Measurements from ENCODE around the gene NADSYN1.
"Not testable (repeated sequence)": the region's sequence is repeated elsewhere in the genome, so short reads cannot be mapped to it uniquely, and the experiment has no call there.

The NADSYN1 gene
- total RNA-seq = 45.6 to 120 (median 79.7) reads per million in 17 experiments

DNA sequence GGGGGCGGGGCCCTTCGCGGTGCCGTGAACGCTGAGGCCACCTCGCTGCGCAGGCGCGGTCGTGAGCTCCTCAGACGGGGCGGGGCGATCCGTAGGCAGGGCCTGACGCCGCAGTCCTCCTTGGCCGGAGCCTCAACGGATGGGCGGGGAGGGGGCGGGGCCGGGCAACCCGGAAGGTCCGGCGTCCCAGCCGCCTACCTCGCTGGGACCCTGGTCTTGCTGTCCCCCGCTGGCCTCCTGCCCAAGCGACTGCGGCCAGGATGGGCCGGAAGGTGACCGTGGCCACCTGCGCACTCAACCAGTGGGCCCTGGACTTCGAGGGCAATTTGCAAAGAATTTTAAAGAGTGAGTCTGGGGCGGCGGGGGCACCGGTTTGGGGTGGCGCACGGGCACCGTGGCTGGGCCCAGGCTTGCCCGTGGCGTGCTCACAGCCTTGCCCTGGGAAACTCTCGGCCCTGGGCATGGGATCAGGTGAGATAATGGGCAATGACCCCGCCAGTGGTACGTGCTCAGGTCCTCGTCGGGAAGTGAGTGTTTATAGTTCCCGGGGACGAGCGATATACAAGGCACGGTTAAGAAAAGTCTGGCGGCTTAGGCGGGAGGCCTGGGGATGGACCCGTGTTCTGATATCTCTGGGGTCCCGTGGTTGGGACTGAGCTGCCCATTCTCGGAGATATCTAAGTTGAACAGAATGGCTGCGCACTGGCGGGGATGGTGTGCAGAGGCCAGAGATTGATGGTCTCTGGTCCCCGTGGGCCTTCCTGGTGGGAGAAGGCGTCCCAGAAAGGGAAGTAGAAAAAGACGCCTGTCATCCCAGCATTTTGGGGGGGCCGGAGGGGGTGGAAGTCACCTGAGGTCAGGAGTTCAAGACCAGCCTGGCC is at the start of gene NADSYN1:
NADSYN1 (plus strand) TSS at position 167 of the 881 bp plus-strand sequence; CDS start at position 261, 94 bp downstream.
- DNase-seq = peak; percentile 98 to 100 (median 98)

GRCh38 chr11:71404209-71404608 is 48.8 kb upstream of the NADSYN1 start:
- no peak for DNase-seq

GRCh38 chr11:71406681-71407080 is 46.3 kb upstream of the NADSYN1 start:
- no peak for DNase-seq

DNA sequence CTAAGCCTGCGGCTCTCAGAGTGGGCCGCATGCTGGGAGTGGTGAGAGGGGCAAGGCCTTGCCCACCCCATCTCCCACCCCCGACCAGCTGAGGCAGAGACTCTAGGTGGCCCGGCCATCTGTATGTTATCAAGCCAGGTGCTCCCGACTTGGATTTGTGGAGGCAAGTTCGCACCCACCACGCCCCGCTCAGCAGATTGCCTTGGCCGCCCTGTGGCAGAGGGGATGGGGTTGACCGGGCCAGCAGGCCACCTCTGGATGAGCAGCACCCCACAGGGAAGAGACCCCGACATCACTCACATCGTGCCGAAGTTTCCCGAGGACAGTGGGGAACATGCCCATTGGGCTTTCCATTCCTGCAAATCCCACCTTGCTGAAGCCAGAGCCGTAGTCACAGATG is 45.6 kb upstream of the NADSYN1 start:
- DNase-seq = no peak

GRCh38 chr11:71408826-71409225 is 44.2 kb upstream of the NADSYN1 start:
- DNase-seq = no peak

DNA sequence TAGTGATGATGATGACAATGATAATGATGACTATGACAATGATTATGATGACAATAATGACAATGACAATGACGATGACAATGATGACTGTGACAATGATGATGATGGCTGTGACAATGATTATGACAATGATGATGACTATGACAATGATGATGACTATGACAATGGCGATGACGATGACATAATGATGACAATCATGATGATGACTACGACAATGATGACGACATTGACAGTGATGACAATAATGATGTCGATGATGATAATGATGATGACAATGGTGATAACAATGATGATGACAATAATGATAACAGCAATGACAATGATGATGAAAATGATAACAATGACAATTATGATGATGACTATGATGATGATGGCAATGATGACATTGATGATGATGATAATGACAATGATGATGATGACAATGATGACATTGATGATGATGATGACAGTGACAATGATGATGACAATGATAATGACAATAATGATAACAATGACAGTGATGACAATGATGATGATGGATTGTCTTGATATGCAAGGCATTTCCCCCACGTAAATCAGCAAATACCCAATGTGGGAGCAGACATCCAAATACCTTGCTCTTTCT is 42.5 kb upstream of the NADSYN1 start:
- no peak for DNase-seq

- no peak for DNase-seq
Measured at GRCh38 chr11:71414645-71415044, 38.4 kb upstream of the NADSYN1 start.

GRCh38 chr11:71418643-71419042 is 34.4 kb upstream of the NADSYN1 start:
- no peak for DNase-seq

- peak; percentile 53 to 71 (median 56) for DNase-seq
Measured at GRCh38 chr11:71420455-71421241, 32.4 kb upstream of the NADSYN1 start.

GRCh38 chr11:71421392-71421950 is 31.5 kb upstream of the NADSYN1 start:
- no peak for DNase-seq

- DNase-seq = not testable (repeated sequence)
Measured at GRCh38 chr11:71422318-71422717, 30.7 kb upstream of the NADSYN1 start.

GRCh38 chr11:71423181-71423790 is 29.7 kb upstream of the NADSYN1 start:
- DNase-seq = no peak

- DNase-seq = no peak
Measured at GRCh38 chr11:71425409-71425808, 27.6 kb upstream of the NADSYN1 start.

- DNase-seq = no peak
Measured at GRCh38 chr11:71425860-71426259, 27.1 kb upstream of the NADSYN1 start.

DNA sequence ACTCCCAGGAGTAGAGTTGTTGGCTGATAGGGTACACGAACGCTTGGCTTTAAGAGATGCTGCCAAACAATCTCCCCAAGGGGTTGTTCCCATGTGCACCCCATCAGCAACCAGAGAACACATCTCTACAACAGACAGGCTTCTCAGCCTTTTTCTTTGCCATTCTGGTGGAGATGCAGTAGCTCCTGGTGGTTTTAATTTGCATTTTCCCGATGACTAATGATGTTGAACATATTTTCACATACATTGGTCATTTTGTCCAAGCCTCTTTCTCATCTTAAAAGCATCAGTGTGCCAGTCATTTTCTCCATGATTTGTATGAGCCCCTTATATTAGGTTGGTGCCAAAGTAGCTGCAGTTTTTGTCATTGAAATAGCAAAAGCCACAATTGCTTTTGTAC is 26.6 kb upstream of the NADSYN1 start:
- no peak for DNase-seq

DNA sequence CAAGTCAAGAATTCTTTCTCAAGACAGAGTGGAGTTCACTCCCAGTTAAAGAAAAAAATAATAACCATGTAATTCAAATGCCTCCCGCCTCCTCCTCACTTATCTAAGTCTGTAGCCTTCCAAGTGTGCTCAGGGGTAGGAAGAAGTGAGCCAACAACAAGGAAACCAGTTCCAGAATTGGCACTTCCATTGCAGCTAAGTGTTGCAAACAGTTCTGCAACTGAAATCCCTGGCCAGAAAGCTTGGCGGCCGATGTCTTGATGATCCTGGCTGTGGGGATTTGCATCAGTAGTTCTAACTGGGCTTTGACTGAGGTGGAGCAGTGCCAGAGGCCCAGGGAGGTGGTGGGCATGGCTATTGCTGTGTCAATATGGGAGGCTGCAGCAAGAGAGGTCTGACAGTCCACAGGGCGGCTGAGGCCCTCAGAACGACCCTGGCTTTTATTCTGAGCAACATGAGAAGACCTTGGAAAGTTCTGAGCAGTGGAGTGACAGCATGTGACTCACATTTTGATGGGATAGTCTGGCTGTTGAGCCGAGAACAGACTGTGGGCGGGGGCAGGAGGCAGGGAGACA is 24.1 kb upstream of the NADSYN1 start:
- DNase-seq = no peak

DNA sequence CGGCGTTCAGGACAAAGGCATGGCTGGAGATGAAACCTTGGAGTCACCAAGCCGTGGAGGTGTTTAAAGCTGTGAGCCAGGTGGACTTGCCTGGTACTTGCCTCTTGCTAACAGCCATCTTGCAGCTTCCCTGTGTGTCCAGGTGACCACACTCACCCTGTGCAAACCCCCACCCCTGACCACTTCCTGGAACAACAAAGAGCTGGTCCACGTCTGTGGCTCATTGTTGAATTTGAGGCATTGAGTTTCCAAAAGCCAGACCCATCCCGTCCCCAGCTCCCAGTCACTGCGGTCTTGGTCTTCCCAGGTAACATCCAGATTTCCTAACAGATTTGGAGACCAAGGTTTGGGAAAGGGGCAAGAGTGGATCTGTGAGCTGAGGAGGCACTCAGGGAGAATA is 23.3 kb upstream of the NADSYN1 start:
- DNase-seq = no peak

DNA sequence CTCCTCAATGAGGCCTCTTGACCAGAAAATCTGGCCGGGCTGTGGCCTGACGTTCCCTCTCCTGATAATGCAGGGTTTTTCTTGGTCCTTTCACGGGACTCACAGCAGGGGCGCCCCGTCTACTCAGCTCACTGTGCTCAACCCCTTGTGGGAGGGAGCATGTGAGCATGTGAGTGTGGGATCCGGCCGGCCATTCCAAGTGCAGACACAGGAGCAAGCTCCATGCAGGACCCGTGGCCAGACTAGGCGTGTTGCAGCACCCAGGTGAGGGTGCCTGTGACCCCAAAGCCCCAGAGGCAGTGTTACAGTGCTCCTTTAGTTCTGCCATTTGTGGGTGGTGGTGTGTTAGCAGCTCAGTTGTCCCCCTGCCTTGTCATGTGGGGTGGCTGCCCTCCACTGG is 22.8 kb upstream of the NADSYN1 start:
- no peak for DNase-seq

- no peak for DNase-seq
Measured at GRCh38 chr11:71431271-71431670, 21.7 kb upstream of the NADSYN1 start.

DNA sequence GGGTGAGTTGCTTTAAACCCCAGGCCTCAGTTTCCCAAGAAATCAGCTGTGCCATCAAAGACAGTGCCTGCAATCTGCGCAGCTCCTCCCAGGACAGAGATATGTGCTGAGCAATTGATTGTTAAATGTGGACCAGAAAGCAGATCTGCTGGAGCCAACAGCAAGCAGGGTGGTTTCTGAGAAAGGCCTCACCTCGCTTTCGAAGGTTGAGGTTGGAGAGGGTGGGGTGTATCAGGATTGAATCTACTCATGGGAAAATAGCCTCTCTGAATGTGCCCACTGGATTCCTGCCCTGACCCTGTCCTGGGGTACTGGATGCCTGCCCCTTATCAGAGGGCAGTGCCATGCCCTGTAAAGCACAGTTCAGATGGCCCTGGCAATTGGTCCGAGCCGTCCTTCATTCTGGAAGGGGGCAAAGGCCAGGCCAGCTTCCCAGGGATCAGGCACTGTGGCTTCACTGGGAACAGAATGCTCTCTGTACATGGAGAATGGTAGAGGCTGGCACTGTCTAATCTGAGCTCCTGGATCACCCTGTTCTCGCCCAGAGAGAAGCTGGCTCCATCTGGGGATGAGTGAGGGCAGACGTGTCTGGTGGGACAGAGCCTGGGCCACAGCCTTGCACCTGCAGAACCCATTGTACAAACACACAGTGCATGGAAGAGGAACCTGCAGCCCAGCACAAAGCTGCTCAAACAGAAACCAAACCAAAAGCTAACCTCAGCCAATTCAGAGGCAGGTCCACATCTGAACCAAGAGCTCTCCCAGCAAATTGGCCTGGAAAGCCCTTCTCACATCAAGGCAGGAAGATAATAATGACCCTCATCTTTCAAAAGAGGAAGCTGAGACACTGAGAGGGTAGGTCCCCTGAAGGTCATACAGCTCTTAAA is 20.0 kb upstream of the NADSYN1 start:
- peak in 1 of 4 experiments; percentile 11 for DNase-seq

All from suppressor macrophage (primary cell).